HEK293 (cell line): Measurements from ENCODE around the gene CYREN.
"Not testable (repeated sequence)": the region's sequence is repeated elsewhere in the genome, so short reads cannot be mapped to it uniquely, and the experiment has no call there.

ENCODE experiments used
- CTCF ChIA-PET: fragments of 350-600 bp; formaldehyde crosslinking; extraction: SDS; loops from one replicate; lab custom pipeline; 2021; ENCODE audit warnings: antibody characterized with exemption; lab: Yijun Ruan, JAX
- POLR2A ChIA-PET: fragments of 300-600 bp; formaldehyde crosslinking; extraction: SDS; loops from one replicate; lab custom pipeline; 2020; ENCODE audit warnings: antibody characterized with exemption, inconsistent platforms; lab: Yijun Ruan, JAX
- H3K27ac ChIP-seq: fragments of 200-500 bp; sonication (Bioruptor generic); 2 replicates; pipeline ENCODE4 v1.5.1; 2014; ENCODE audit warnings: low read depth, low read length, control low read depth, inconsistent platforms; ENCODE audit errors: extremely low read depth
- H3K36me3 ChIP-seq, 2 experiments: fragments of 200-500 bp in 1 of 2; sonication (Bioruptor generic) in 1 of 2; 1 replicate in 1 of 2; 2 replicates in 1 of 2; pipeline ENCODE4 v1.5.1; 2014 to 2017; ENCODE audit warnings: inconsistent platforms in 2 of 2, low read length in 2 of 2; ENCODE audit not compliant: control insufficient read depth in 2 of 2, insufficient read depth in 1 of 2
- H3K4me1 ChIP-seq: fragments of 200-500 bp; sonication (Bioruptor generic); 2 replicates; pipeline ENCODE4 v1.5.1; 2014; ENCODE audit warnings: mild to moderate bottlenecking, low read length, inconsistent platforms; ENCODE audit not compliant: control insufficient read depth, insufficient read depth
- H3K4me3 ChIP-seq: 2 replicates; pipeline ENCODE4 v1.5.1; 2011; ENCODE audit warnings: low read depth, mild to moderate bottlenecking, control low read depth, low read length, moderate library complexity
- H3K9me3 ChIP-seq: fragments of 200-500 bp; sonication (Bioruptor generic); 2 replicates; pipeline ENCODE4 v1.5.1; 2014; ENCODE audit warnings: low read depth, low read length, inconsistent platforms; ENCODE audit not compliant: control insufficient read depth, insufficient read depth
- IKZF3 ChIP-seq: fragments of 450-650 bp; IDR thresholded peaks from 2 replicates; pipeline ENCODE4 v1.5.0; 2018; ENCODE audit warnings: missing biosample characterization, mild to moderate bottlenecking, missing genetic modification characterization, moderate library complexity
- OSR2 ChIP-seq: fragments of 450-650 bp; formaldehyde crosslinking; IDR thresholded peaks from 2 replicates; pipeline ENCODE4 v1.5.1; 2016; ENCODE audit warnings: missing biosample characterization, missing genetic modification characterization
- REPIN1 ChIP-seq: fragments of 450-650 bp; formaldehyde crosslinking; IDR thresholded peaks from 2 replicates; pipeline ENCODE4 v1.5.1; 2017; ENCODE audit warnings: missing biosample characterization, missing genetic modification characterization, low read depth
- ZNF335 ChIP-seq: fragments of 450-650 bp; formaldehyde crosslinking; conservative IDR thresholded peaks from 2 replicates; pipeline ENCODE4 v1.5.1; 2016; ENCODE audit warnings: missing biosample characterization, missing genetic modification characterization
- ZNF341 ChIP-seq: fragments of 450-650 bp; formaldehyde crosslinking; IDR thresholded peaks from 2 replicates; pipeline ENCODE4; 2016; ENCODE audit warnings: low read depth, missing biosample characterization, missing genetic modification characterization
- ZNF423 ChIP-seq: fragments of 450-650 bp; formaldehyde crosslinking; IDR thresholded peaks from 2 replicates; pipeline ENCODE4 v1.5.1; 2016; ENCODE audit warnings: missing biosample characterization, missing genetic modification characterization
- ZNF510 ChIP-seq: fragments of 450-650 bp; formaldehyde crosslinking; IDR thresholded peaks from 2 replicates; pipeline ENCODE4 v1.5.1; 2018; ENCODE audit warnings: mild to moderate bottlenecking, missing genetic modification characterization, missing biosample characterization; ENCODE audit not compliant: insufficient replicate concordance
- TF ChIP-seq, protein P1 (sequence below): fragments of 450-650 bp; formaldehyde crosslinking; IDR thresholded peaks from 2 replicates; pipeline ENCODE4 v1.5.1; 2016; ENCODE audit warnings: missing biosample characterization, missing genetic modification characterization

Gene CYREN

DNA sequence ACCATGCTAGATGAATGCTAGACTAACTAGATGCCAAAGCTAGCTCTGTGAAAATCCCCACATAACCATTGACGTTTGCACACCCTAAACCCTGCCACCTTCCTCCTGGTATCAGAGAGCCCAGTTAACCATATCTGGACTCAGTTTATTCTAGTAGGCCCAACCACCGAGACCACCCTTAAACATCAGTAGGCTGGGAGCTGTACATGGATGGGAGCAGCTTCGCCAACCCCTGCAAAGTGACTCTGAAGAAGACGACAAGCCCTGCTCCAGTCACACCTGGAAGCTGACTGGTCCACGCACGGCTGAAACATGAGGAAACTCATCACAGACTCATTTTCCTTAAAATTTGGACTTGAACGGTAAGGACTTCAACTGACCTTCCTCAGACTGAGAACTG, 4.4 kb upstream of the CYREN start:
- TF ChIP-seq OSR2 (tag by site-specific recombination): no peak
- POLR2A ChIA-PET: no interaction called here

DNA sequence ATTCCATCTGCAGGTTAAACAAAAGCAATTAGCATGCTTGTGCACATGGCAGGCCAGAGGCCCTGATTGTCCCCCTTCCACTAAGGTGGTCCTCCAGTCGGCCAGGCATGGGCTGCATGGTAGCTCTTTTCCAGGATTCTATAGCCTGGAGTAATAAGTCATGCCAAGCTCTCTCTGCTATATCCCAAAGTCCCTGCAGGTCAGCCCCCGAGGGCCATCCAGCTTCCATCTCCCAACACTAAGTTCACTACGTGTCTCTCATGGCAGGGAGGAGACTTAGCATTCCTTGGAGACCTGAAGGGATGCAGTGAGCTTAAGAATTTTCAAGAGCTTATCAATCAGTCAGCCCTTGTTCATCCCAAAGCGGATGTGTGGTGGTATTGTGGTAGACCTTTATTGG, 3.4 kb upstream of the CYREN start:
- H3K9me3 ChIP-seq, H3K36me3 ChIP-seq, H3K27ac ChIP-seq, H3K4me1 ChIP-seq, H3K4me3 ChIP-seq: not testable (repeated sequence)
- POLR2A ChIA-PET: interaction anchor here (1.3 kb wide), 1 partner anchor 9 kb away, joined by 4 read pairs; no protein-coding TSS in a partner anchor
- CTCF ChIA-PET: interaction anchor here (0.7 to 0.8 kb wide), 2 partner anchors 54 to 485 kb away, joined by 4 to 6 read pairs; no protein-coding TSS in a partner anchor

More for the DNA sequence above, 4.4 kb upstream of the CYREN start:
- Histone ChIP-seq H3K27ac (no peak overlapping the region), H3K4me3 (no peak overlapping the region), H3K36me3 (no peaks in the 10 kb centered on the region), H3K9me3 (no peaks in the 10 kb centered on the region), H3K4me1 (no peaks in the 10 kb centered on the region)
- CTCF ChIA-PET: no interaction called here

DNA sequence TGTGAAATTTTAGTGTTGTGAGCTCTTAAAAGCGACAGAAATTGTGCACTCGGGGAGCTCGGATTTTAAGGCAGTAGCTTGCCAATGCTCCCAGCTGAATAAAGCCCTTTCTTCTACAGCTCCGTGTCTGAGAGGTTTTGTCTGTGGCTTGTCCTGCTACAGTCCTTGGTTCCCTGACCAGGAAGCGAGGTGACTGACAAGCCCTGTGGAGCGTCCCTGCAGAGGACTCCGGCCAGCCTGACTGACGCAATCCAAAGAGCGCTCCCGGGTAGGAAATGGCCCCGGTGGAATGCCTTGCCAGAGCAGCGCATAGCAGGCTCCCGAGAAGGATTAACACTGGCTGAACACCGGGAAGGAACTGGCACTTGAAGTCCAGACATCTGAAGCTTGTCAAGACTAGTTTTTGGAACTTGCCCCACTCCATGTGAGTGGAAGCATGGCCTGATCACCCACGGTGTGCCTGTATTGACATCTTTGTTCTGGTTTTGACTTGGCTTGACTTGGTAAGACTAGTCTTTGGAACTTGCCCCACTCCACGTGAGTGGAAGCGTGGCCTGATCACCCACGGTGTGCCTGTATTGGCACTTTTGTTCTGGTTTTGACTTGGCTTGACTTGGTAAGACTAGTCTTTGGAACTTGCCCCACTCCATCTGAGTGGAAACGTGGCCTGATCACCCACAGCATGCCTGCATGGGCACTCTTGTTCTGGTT, 1.2 kb upstream of the CYREN start:
- H3K9me3 ChIP-seq, H3K27ac ChIP-seq, H3K4me1 ChIP-seq, H3K4me3 ChIP-seq: not testable (repeated sequence)
- ChIA-PET CTCF (interaction anchor here (0.7 to 1.3 kb wide), 2 partner anchors 79 to 447 kb away, joined by 3 to 4 read pairs; no protein-coding TSS in a partner anchor), POLR2A (interaction anchor here (1.2 kb wide), 1 partner anchor 525 kb away, joined by 3 read pairs; the partner anchor contains the start of gene BPGM)
- peaks cover 0 to 24% of the 10 kb centered on the region in 2 experiments; a peak in 1 of 3 replicates for H3K36me3 ChIP-seq

DNA sequence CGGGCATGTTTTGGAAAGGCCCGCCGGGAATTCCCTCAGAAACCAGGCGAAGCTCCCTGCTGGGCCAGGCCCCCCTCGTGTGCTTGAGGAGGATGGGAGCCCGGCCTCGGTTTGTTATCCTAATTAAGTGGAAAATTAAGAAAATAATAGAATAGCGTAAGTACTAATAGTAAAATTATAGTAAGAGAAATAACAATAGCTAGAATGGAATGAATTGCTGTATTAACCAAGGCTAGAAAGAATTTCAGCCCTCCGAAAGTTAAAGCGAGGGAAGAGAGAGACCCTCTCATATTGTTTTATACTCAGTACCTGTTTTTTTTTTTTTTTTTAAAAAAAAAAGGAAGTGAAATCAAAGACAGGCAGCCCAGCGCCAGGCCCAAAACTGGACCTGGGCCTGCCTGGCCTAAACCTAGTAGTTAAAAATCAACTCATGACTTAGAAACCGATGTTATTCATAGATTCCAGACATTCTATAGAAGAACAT, 533 bp upstream of the CYREN start:
- not testable (repeated sequence) for H3K9me3 ChIP-seq, H3K4me1 ChIP-seq
- peaks cover 0 to 31% of the 10 kb centered on the region in 2 experiments; a peak in 1 of 3 replicates for H3K36me3 ChIP-seq
- peak; percentile 59; the same call in 1 of the 2 replicates for TF ChIP-seq IKZF3
- TF ChIP-seq, protein P1, sequence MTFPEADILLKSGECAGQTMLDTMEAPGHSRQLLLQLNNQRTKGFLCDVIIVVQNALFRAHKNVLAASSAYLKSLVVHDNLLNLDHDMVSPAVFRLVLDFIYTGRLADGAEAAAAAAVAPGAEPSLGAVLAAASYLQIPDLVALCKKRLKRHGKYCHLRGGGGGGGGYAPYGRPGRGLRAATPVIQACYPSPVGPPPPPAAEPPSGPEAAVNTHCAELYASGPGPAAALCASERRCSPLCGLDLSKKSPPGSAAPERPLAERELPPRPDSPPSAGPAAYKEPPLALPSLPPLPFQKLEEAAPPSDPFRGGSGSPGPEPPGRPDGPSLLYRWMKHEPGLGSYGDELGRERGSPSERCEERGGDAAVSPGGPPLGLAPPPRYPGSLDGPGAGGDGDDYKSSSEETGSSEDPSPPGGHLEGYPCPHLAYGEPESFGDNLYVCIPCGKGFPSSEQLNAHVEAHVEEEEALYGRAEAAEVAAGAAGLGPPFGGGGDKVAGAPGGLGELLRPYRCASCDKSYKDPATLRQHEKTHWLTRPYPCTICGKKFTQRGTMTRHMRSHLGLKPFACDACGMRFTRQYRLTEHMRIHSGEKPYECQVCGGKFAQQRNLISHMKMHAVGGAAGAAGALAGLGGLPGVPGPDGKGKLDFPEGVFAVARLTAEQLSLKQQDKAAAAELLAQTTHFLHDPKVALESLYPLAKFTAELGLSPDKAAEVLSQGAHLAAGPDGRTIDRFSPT (tag by site-specific recombination): peak; percentile 32; the same call in 1 of the 2 replicates
- 0 out of 2 replicates have a peak, but pooled peaks have one; percentile 15 for TF ChIP-seq REPIN1 (tag by site-specific recombination)
- peak; percentile 31 for TF ChIP-seq ZNF510 (tag by site-specific recombination)
- 0 out of 2 replicates have a peak, but pooled peaks have one; percentile 0 for TF ChIP-seq ZNF423 (tag by site-specific recombination)
- TF ChIP-seq ZNF335 (tag by site-specific recombination): peak; percentile 22; the same call in 1 of the 2 replicates
- H3K27ac ChIP-seq: peak overlapping the region; percentile 89
- peak overlapping the region; percentile 83 for H3K4me3 ChIP-seq
- ChIA-PET POLR2A (interaction anchor here (0.9 to 2.0 kb wide), 5 partner anchors 10 to 525 kb away, joined by 3 to 8 read pairs (median 3); partner anchors contain the start of genes BPGM and WDR91), CTCF (interaction anchor here (0.6 to 2.5 kb wide), 7 partner anchors 8 to 545 kb away, joined by 3 to 11 read pairs (median 4); partner anchors contain the start of gene AGBL3)

DNA sequence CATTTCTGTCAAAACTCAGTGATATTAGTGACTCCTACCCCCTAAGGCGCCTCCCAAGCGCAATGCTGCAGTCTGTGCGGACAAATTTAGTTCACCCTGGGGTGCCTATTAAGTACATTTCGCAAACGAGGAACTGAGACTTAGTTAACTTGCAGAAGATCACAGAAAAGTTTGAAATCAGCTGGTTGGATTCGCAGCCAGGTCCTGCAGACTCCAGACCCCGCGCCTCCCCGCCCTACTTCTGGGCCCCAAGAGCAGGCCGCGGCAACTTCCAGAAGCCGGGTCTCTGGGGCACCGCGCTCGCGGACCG, 588 bp downstream of the CYREN start:
- ChIA-PET CTCF (interaction anchor here (0.6 to 2.5 kb wide), 7 partner anchors 9 to 547 kb away, joined by 3 to 11 read pairs (median 3); partner anchors contain the start of gene AGBL3), POLR2A (interaction anchor here (1.2 to 2.0 kb wide), 2 partner anchors 9 to 30 kb away, joined by 3 to 8 read pairs; no protein-coding TSS in a partner anchor)
- no peaks in the 10 kb centered on the region for H3K4me1 ChIP-seq
- 0 out of 2 replicates have a peak, but pooled peaks have one; percentile 21 for TF ChIP-seq ZNF423 (tag by site-specific recombination)
- no peak for TF ChIP-seq ZNF341 (tag by site-specific recombination)
- H3K27ac ChIP-seq: peak overlapping the region; percentile 89
- H3K9me3 ChIP-seq: no peaks in the 10 kb centered on the region
- peaks cover 0 to 42% of the 10 kb centered on the region in 2 experiments; a peak in 1 of 3 replicates for H3K36me3 ChIP-seq
- peak overlapping the region; percentile 83 for H3K4me3 ChIP-seq
